HG03108 (cell line): ENCODE measurements around the gene AMIGO1.
A peak's percentile ranks its signal among the peaks of the same experiment; 100 is the strongest.

Experiments
- ATAC-seq: cut with Tn5 transposase; IDR thresholded peaks from one replicate; pipeline ENCODE4 v1.9.1; 2021; ENCODE audit warnings: moderate library complexity; ENCODE audit not compliant: unreplicated experiment

AMIGO1 gene

DNA sequence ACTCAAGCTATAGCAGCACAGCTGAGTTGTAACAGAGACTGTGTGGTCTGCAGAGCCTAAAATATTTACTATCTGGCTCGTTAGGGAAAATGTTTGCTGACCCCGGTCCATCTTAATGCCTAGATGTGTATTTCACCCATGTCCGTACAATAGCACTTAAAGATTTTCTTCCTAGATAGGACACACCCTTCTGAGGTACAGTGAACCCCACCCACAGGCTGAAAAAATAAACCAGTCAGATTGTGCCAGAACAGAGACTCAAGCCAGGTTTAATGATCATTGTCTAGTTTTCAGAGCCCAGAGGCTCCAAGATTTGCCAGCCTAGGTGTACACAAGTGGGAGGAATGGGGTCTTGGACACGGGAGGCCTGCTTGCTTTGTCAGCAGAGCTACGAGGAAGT is 5.6 kb downstream of the AMIGO1 start:
- no peak for ATAC-seq

GRCh38 chr1:109502364-109502851 is 7.1 kb downstream of the AMIGO1 start:
- no peak for ATAC-seq

GRCh38 chr1:109501644-109502363 is 7.7 kb downstream of the AMIGO1 start:
- no peak for ATAC-seq

DNA sequence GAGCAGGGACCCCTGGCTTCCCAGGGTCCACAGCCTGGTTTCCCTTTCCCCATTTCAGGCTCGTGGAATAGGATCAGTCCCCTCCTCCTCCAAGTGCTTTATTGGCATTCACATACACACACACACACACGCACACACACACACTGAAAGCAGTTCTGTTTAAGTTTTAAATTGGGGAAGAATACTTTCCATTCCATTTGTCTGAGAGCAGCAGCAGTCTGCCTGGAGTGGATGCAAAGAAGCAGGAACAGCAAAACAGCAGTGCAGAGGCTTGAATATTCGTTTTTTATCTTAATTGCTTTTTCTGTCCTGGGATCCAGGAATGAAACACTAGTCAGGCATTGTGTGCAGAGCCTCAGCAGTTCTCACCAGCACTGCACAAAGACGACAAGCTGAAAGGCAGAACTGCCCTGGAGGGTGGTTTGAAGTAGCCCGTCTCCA is 8.6 kb downstream of the AMIGO1 start:
- ATAC-seq, result no peak

DNA sequence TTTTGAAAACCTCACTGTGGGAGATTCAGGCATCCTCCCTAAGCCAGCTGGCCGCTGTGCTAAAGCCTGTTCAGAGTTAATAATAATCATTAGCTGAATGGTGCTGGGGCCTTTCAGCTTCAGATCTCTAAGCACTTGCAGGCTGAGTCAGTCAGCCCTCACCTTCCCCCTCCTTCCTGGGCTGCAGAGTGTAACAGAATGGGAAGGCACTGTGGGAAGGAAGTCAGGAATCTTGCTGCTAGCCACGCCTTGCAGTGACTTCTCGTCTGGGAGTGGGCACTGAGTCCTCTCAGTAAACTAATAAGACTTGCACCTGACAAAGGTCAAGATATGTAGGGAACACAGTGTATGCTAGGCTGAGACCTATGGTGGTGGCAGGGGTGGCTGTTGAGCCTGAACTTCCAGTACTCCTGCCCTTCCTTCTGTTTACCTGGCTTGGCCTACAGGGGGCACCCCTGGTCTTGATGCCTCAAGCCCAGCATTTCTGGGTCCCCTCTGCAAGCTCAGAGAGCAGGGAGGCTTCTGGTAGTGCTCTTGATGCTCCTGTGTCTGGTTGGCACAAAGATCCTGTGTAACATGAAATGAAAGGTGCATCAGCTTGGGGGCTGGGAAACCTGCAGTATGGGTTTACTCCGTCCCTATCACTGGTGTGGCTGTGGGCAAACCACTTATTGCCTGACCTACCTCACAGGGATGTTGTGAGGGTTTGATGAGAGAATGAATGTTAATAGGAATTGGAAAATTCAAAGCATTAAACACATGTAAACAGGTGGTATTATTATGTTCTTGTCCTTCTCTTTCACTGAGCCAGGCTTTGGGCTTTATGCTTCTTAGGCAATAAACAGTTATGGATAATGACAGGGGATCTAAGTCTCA is 9.6 kb downstream of the AMIGO1 start:
- ATAC-seq, result no peak

DNA sequence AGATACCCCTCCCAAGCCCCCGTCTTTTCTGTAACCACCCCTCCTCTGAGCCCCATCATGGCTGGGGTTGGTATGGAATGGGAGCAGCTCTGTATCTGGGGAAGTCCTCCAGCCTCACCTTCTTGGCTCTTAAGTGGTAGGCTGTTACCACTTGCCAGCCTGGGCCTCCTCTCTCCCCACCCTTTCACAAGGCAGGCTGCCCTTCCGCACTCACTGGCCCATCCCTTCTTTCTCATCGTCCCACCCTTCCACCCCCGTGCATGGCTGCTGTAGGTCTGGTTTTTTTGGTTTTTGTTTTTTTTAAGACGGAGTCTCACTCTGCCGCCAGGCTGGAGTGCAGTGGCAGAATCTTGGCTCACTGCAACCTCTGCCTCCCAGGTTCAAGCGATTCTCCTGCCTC is 10.4 kb downstream of the AMIGO1 start:
- ATAC-seq, result no peak

GRCh38 chr1:109498161-109498801 is 11.2 kb downstream of the AMIGO1 start:
- no peak for ATAC-seq

- ATAC-seq, result no peak
These were observed 11.9 kb downstream of the AMIGO1 start for GRCh38 chr1:109497449-109498160.

DNA sequence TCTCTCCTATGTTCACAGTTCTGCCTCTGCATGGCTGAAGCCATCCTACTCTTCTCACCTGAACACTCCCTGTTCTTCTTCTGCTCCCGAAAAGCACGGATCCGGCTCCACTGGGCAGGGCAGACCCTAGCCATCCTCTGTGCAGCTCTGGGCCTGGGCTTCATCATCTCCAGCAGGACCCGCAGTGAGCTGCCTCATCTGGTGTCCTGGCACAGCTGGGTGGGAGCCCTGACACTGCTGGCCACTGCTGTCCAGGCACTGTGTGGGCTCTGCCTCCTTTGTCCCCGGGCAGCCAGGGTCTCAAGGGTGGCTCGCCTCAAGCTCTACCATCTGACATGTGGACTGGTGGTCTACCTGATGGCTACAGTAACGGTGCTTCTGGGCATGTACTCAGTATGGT is 13.8 kb downstream of the AMIGO1 start:
- no peak for ATAC-seq

DNA sequence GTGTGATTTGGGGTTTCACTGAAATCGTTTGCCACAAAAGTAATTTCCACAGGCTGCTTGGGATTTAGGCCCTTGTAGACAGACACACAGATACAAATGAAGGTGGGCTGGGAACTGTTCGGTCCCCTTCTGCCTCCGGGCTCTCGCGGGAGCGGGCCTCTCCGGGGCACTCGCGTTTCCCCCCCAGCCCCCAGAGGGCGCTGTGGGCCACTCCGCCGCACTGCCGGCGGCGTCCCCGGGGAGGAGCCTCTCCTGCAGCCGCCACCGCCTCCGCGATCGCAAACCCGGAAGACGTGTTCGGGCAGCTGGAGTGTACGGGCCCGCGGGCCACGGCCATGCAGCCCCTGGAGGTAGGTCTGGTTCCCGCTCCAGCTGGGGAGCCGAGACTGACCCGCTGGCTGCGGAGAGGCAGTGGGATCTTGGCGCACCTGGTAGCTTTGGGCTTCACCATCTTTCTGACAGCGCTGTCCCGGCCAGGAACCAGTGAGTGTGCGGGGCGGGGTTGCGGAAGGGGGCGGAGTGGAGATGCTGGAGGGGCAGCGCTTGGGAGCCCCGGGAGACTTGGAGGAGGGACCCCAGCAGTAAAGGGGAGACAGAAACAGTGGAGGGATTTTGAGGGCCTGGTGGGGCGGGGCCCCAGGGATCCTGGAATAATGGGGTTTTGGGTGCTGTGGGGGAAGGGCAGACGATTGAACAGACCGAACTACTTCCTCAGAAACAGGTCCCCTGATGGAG is 15.6 kb downstream of the AMIGO1 start, which contains the start of gene CYB561D1:
CYB561D1 (plus strand) TSS at position 290 of the 735 bp plus-strand sequence; CDS start at position 336, 46 bp downstream.
- ATAC-seq, result peak; percentile 91

DNA sequence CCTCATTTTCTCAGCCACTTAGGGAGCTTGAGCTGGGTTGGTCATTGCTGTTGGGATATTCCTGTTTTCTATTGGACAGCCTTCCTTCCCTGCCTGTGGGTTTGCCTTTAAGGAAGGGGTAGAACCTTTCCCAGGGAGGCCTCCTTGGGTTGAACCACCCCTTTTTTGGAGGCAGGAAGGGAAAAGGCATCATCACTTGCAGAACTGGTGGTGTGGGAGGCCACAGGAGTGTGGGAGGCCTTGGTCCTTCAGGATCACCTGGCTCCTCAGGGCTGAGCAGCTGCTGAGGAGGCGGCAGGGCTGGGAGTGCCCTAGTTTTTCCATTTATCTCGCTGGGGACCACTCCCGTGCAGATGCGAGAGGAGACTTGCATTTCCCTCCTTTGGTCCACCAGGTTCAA is 16.3 kb downstream of the AMIGO1 start:
- ATAC-seq, result no peak

DNA sequence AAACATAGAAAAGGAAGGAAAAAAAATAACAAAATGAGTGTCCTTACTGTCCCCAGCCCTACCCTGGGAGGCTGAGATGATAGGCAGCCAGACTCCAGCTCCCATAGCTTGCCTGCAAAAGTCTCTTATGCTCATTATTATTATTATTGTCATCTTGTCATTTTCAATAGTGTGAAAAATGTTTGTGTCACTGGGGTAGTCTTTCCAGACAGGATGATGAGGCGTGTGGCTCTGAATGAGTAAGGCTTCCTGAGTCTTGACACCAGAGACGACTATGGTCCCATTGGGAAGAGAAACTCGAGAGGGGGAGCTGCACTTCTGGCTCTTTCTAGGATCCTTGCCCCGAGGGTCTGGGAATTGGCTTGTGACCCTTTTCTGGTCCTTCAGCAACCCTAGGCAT is 16.7 kb downstream of the AMIGO1 start:
- ATAC-seq, result no peak

DNA sequence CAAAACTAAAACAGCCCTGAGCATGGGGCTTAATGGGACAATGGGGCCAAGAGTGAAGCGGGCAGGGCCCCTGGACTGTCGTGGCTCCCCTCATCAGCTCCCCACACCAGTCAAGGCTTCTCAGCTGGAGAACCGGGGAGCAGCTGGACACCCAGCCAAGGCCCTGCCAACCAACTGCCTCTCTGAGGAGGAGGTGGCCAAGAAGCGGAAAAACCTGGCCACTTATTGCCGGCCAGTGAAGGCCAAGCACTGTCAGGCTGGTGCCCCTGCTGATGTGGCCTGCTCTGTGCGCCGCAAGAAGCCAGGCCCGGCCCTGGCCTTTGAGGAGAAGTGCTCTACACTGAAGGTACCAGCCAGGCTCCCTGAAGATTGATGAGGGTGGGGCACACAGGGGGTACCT is 18.2 kb downstream of the AMIGO1 start:
- no peak for ATAC-seq

- no peak for ATAC-seq
These were observed 18.6 kb downstream of the AMIGO1 start for GRCh38 chr1:109490934-109491302.

DNA sequence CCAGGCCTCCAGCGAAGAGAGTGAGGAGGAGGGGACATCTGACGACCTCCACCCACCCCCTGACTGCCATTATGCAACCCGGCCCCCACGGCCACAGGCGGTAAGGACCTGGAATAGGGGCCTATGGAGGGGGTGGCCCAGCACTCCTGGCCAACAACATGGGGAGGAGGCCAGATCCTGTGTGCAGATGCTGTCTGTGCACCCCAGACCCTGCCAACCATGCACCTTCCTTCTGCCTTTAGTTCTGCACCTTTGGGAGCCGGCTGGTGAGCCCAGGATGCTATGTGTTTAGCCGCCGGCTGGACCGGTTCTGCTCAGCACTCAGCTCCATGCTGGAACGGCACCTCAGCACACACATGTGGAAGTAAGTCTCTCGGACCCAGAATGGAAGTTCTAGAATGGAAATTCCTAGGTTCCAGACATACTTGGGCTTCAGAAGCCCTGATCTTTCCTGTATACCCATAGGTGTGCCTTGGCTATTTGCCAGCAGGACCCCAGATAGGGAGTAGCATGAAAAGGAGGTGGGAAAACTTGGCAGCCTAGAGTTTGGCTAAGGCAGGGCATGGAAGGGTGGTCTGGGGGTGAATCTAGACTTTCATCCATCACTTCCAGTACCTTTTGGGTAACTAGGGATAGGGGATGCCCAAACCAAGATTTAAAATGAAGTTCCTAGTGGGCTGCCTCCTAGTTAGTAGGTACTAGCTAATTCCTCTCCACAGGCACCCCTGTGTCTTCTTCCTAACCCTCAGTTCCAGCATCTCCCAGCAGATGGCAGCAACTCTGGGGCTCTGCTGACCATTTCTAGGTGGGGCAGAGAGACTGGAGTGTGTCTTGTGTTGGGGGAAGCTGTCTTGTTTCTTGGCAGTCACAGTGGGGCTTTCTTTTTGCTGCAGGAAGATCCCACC is 19.2 kb downstream of the AMIGO1 start:
- no peak for ATAC-seq

DNA sequence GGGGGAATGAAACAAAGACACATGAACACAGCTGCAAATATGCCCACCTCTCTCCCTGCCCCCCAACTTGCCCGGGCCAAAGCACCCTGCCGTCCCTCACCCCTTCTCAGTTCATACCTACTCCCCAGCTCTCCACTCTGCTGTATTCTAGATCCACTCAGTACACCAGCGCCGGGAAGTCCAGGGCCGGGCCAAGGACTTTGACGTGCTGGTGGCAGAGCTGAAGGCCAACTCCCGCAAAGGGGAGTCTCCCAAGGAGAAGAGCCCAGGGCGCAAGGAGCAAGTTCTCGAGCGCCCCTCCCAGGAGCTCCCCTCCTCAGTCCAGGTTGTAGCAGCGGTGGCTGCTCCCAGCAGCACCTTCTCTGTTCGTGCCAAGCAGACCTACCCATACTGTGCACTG is 20.8 kb downstream of the AMIGO1 start:
- no peak for ATAC-seq

DNA sequence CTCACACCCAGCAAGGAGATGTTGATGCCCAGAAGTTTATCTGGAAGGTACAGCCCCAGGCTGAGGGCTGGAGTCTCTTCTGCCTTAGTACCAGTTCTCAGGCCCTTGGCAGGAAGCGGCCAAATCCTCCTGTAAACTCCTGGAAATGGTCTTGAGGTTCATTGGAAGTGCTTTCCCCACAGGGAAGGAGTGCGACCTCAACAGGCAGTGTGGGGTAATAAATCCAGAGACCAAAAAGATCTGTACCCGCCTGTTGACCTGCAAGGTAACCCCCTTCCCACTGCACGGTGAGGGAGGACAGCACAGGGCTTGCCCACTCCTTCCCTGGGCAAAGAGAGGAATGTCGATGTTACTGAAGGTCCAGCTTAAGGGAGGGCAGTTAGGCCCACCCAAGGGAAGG is 21.3 kb downstream of the AMIGO1 start:
- ATAC-seq, result no peak

DNA sequence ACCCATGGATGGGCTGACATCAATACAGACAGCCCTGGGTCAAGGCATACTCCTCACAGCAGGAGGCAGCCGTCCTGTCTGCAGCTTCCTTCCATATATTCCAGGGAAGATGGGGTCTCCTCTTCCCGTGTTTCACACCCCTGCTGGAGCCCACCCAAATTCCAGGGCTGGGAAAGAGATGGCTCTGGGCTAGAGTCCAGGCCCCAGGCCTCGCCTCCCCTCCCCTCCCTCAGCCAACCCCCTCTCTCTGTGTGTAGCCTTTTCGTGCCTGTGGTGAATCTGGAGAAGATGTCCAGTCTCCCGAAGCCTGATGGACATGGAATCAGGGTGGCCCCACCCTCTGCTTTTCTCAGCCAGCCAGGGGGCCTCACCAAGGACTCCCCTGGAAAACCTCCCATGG is 22.3 kb downstream of the AMIGO1 start:
- ATAC-seq, result no peak

DNA sequence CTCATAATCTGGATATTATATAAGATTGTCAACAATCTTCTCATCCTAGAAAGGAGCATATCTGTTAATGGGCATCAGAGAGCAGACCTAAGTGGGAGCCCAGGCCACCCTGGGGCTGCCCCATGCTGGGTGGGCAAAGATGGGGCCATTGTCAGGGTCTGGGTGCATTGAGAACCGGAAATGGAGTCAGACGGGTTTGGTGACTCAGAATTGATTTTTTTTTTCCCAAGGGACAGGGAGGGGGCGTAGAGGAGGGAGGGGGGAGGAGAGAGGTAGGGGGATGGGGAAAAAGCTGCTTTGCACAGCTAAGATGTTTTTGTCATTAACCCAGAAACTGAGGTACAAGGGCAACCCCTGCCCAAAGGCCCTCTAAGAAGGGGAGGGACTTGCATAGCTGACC is 24.5 kb downstream of the AMIGO1 start:
- no peak for ATAC-seq
